VCaP (cell line): ENCODE data around the gene TTLL12.

Experiments
- H3K27ac ChIP-seq: fragments of 450-650 bp; 2 replicates; pipeline ENCODE4 v1.5.1; 2017
- CTCF ChIP-seq: fragments of 450-650 bp; conservative IDR thresholded peaks from 2 replicates; pipeline ENCODE4 v1.5.1; 2017; ENCODE audit warnings: mild to moderate bottlenecking, moderate library complexity

Gene TTLL12

GRCh38 chr22:43198126-43198525, 11.2 kb upstream of the TTLL12 start:
- H3K27ac ChIP-seq = no peak overlapping the region
- no peak for TF ChIP-seq CTCF

- no peak for TF ChIP-seq CTCF
- no peak overlapping the region for H3K27ac ChIP-seq
Observed at GRCh38 chr22:43197271-43197941, 10.5 kb upstream of the TTLL12 start.

GRCh38 chr22:43191831-43192230, 4.9 kb upstream of the TTLL12 start:
- TF ChIP-seq CTCF = no peak
- no peak overlapping the region for H3K27ac ChIP-seq

GRCh38 chr22:43188829-43189545, 2.1 kb upstream of the TTLL12 start:
- TF ChIP-seq CTCF = no peak
- peak overlapping the region; percentile 88; the same call in 1 of the 2 replicates for H3K27ac ChIP-seq

GRCh38 chr22:43187171-43188099, 501 bp upstream of the TTLL12 start:
- H3K27ac ChIP-seq = peak overlapping the region; percentile 96
- TF ChIP-seq CTCF = peak; percentile 86

- no peak for TF ChIP-seq CTCF
- peak overlapping the region; percentile 96 for H3K27ac ChIP-seq
Observed at GRCh38 chr22:43185860-43186261, 1.1 kb downstream of the TTLL12 start.
